Measurements from ENCODE around the gene CHIT1.

CHIT1 gene

GRCh38 chr1:203200916-203201315 lies 28.6 kb downstream of the CHIT1 start:
- no peak for DNase-seq (ENCODE audit: low read depth, low spot score)

GRCh38 chr1:203199816-203200571 lies 29.5 kb downstream of the CHIT1 start:
- no peak overlapping the region for H3K4me3 ChIP-seq (ENCODE audit: low read length)
- no peak for DNase-seq (ENCODE audit: low read depth, low spot score)

More at GRCh38 chr1:203200916-203201315, 28.6 kb downstream of the CHIT1 start:
- no peak overlapping the region for H3K4me3 ChIP-seq (ENCODE audit: low read length)

- no peak for DNase-seq (ENCODE audit: low read depth, low spot score)
- H3K4me3 ChIP-seq (ENCODE audit: low read length): no peak overlapping the region
Measured at GRCh38 chr1:203199481-203199815, 30.0 kb downstream of the CHIT1 start.

GRCh38 chr1:203199002-203199401 lies 30.5 kb downstream of the CHIT1 start:
- no peak for DNase-seq (ENCODE audit: low read depth, low spot score)
- no peak overlapping the region for H3K4me3 ChIP-seq (ENCODE audit: low read length)

GRCh38 chr1:203197625-203198024 lies 31.8 kb downstream of the CHIT1 start:
- no peak for DNase-seq (ENCODE audit: low read depth, low spot score)
- H3K4me3 ChIP-seq (ENCODE audit: low read length): no peak overlapping the region

- DNase-seq (ENCODE audit: low read depth, low spot score): no peak
- no peak overlapping the region for H3K4me3 ChIP-seq (ENCODE audit: low read length)
Measured at GRCh38 chr1:203196371-203196770, 33.1 kb downstream of the CHIT1 start.

- H3K4me3 ChIP-seq (ENCODE audit: low read length): no peak overlapping the region
- DNase-seq (ENCODE audit: low read depth, low spot score): no peak
Measured at GRCh38 chr1:203190949-203191348, 38.5 kb downstream of the CHIT1 start.

GRCh38 chr1:203189951-203190352 lies 39.5 kb downstream of the CHIT1 start:
- no peak overlapping the region for H3K4me3 ChIP-seq (ENCODE audit: low read length)
- no peak for DNase-seq (ENCODE audit: low read depth, low spot score)

GRCh38 chr1:203188686-203189232 lies 40.7 kb downstream of the CHIT1 start:
- DNase-seq (ENCODE audit: low read depth, low spot score): no peak

GRCh38 chr1:203187689-203188264 lies 41.7 kb downstream of the CHIT1 start:
- H3K4me3 ChIP-seq (ENCODE audit: low read length): no peak overlapping the region
- no peak for DNase-seq (ENCODE audit: low read depth, low spot score)

More at GRCh38 chr1:203188686-203189232, 40.7 kb downstream of the CHIT1 start:
- no peak overlapping the region for H3K4me3 ChIP-seq (ENCODE audit: low read length)

GRCh38 chr1:203187304-203187685 lies 42.2 kb downstream of the CHIT1 start:
- H3K4me3 ChIP-seq (ENCODE audit: low read length): no peak overlapping the region
- no peak for DNase-seq (ENCODE audit: low read depth, low spot score)

GRCh38 chr1:203186446-203187303 lies 42.8 kb downstream of the CHIT1 start, which contains the start of gene CHI3L1:
CHI3L1 (minus strand) TSS chr1:203186704; CDS start chr1:203186623, 81 bp downstream.
- DNase-seq (ENCODE audit: low read depth, low spot score): no peak
- no peak within 1 kb of the TSS for H3K4me3 ChIP-seq (ENCODE audit: low read length)

GRCh38 chr1:203186091-203186445 lies 43.4 kb downstream of the CHIT1 start:
- H3K4me3 ChIP-seq (ENCODE audit: low read length): no peak overlapping the region
- DNase-seq (ENCODE audit: low read depth, low spot score): no peak

GRCh38 chr1:203185585-203185984 lies 43.9 kb downstream of the CHIT1 start:
- no peak overlapping the region for H3K4me3 ChIP-seq (ENCODE audit: low read length)
- no peak for DNase-seq (ENCODE audit: low read depth, low spot score)

GRCh38 chr1:203185061-203185461 lies 44.4 kb downstream of the CHIT1 start:
- no peak for DNase-seq (ENCODE audit: low read depth, low spot score)
- no peak overlapping the region for H3K4me3 ChIP-seq (ENCODE audit: low read length)

GRCh38 chr1:203184467-203184866 lies 45.0 kb downstream of the CHIT1 start:
- H3K4me3 ChIP-seq (ENCODE audit: low read length): no peak overlapping the region
- DNase-seq (ENCODE audit: low read depth, low spot score): no peak

- no peak for DNase-seq (ENCODE audit: low read depth, low spot score)
- H3K4me3 ChIP-seq (ENCODE audit: low read length): no peak overlapping the region
Measured at GRCh38 chr1:203183828-203184227, 45.6 kb downstream of the CHIT1 start.

GRCh38 chr1:203182387-203182953 lies 47.0 kb downstream of the CHIT1 start:
- no peak overlapping the region for H3K4me3 ChIP-seq (ENCODE audit: low read length)
- DNase-seq (ENCODE audit: low read depth, low spot score): no peak

- no peak for DNase-seq (ENCODE audit: low read depth, low spot score)
- no peak overlapping the region for H3K4me3 ChIP-seq (ENCODE audit: low read length)
Measured at GRCh38 chr1:203181586-203182386, 47.7 kb downstream of the CHIT1 start.
